Tibial nerve (tissue), 3 donors: ENCODE results near the gene MOV10L1.

Experiments
- CTCF ChIP-seq, 5 experiments: fragments of 200-600 bp in 3 of 5; fragments of 450-650 bp in 2 of 5; sonication (generic) in 3 of 5; IDR thresholded peaks; one replicate each; pipeline ENCODE4 v1.5.1; 2016 to 2019; ENCODE audit warnings: antibody characterized with exemption in 5 of 5, mild to moderate bottlenecking in 3 of 5, moderate library complexity in 2 of 5
- POLR2A ChIP-seq, 2 donors: fragments of 450-650 bp; IDR thresholded peaks; one replicate each; pipeline ENCODE4 v1.6.1; 2017; ENCODE audit warnings: antibody characterized with exemption in 2 of 2, mild to moderate bottlenecking in 2 of 2, moderate library complexity in 2 of 2

- no peak for TF ChIP-seq CTCF (IDR thresholded peaks at IDR 0.05)
- no peak for TF ChIP-seq POLR2A (IDR thresholded peaks at IDR 0.05)
Measured at GRCh38 chr22:50085211-50085972, 4.4 kb upstream of the MOV10L1 start, which contains the start of gene MLC1.
